Activated CD4-positive, alpha-beta T cell treated with anti-CD3 and anti-CD28 coated beads, Interleukin-2, amount 10 ng/mL, durations not matched to agents 24 days and 14 days (primary cell): ENCODE results near the gene ARPC4. TPM values are rescaled to one million over a fixed set of nuclear protein-coding genes. Genes with fewer than 3 reads are reported as not detected.
"Not testable (repeated sequence)": the region's sequence is repeated elsewhere in the genome, so short reads cannot be mapped to it uniquely, and the experiment has no call there.

Experiments
- DNase-seq: peaks from one replicate; pipeline ENCODE4 v3.0.0; 2022
- H3K27ac Mint-ChIP-seq: one replicate; pipeline ENCODE4 v1.8.0; 2022; ENCODE audit warnings: mild to moderate bottlenecking, mixed read lengths
- H3K27me3 Mint-ChIP-seq: one replicate; pipeline ENCODE4 v1.8.0; 2022; ENCODE audit warnings: mixed read lengths
- H3K36me3 Mint-ChIP-seq: one replicate; pipeline ENCODE4 v1.8.0; 2022; ENCODE audit warnings: low read depth, mild to moderate bottlenecking, mixed read lengths
- H3K4me1 Mint-ChIP-seq: one replicate; pipeline ENCODE4 v1.8.0; 2021; ENCODE audit warnings: mixed read lengths
- H3K4me3 Mint-ChIP-seq: one replicate; pipeline ENCODE4 v1.8.0; 2022; ENCODE audit warnings: mild to moderate bottlenecking, moderate library complexity, mixed read lengths
- H3K9me3 Mint-ChIP-seq: one replicate; pipeline ENCODE4 v1.8.0; 2021; ENCODE audit warnings: mixed read lengths
- intact Hi-C: fragments of 100-400 bp; cut with micrococcal nuclease; formaldehyde crosslinking; loops from one replicate; pipeline ENCODE4 v1.15.1; 2023
- total RNA-seq: library from RNA; stranded (reverse); gene quantifications from 2 replicates; pipeline ENCODE4 v1.2.3, GENCODE V29; 2022

The ARPC4 gene
- total RNA-seq, 1 donor from 2014 or later: 263 TPM

- Mint-ChIP-seq H3K4me1 (peaks cover 17% of the 10 kb centered on the region), H3K27me3 (peaks cover 27% of the 10 kb centered on the region)
- not testable (repeated sequence) for H3K9me3 Mint-ChIP-seq, H3K36me3 Mint-ChIP-seq, H3K27ac Mint-ChIP-seq, H3K4me3 Mint-ChIP-seq
- intact Hi-C loops: loop anchor here (10.0 kb wide), 2 partner anchors 176 to 396 kb away; partner anchors contain the start of genes FANCD2 and TATDN2
- DNase-seq: peak; percentile 70
These were observed 56.0 kb downstream of the ARPC4 start for GRCh38 chr3:9848860-9849259.

GRCh38 chr3:9851383-9851782 is 58.5 kb downstream of the ARPC4 start:
- H3K4me1 Mint-ChIP-seq, H3K36me3 Mint-ChIP-seq, intact Hi-C loops, H3K27ac Mint-ChIP-seq, H3K9me3 Mint-ChIP-seq, H3K4me3 Mint-ChIP-seq, DNase-seq: not testable (repeated sequence)
- H3K27me3 Mint-ChIP-seq: peaks cover 30% of the 10 kb centered on the region

GRCh38 chr3:9851926-9852325 is 59.0 kb downstream of the ARPC4 start:
- H3K9me3 Mint-ChIP-seq, DNase-seq, intact Hi-C loops, H3K36me3 Mint-ChIP-seq, H3K27ac Mint-ChIP-seq, H3K4me1 Mint-ChIP-seq, H3K4me3 Mint-ChIP-seq: not testable (repeated sequence)
- peaks cover 30% of the 10 kb centered on the region for H3K27me3 Mint-ChIP-seq

GRCh38 chr3:9852528-9852927 is 59.6 kb downstream of the ARPC4 start:
- intact Hi-C loops: no loop called here
- Mint-ChIP-seq H3K4me1 (peaks cover 9% of the 10 kb centered on the region), H3K9me3 (no peaks in the 10 kb centered on the region), H3K4me3 (no peak overlapping the region), H3K27me3 (peaks cover 30% of the 10 kb centered on the region), H3K36me3 (no peaks in the 10 kb centered on the region), H3K27ac (no peak overlapping the region)
- no peak for DNase-seq

- H3K36me3 Mint-ChIP-seq, intact Hi-C loops, DNase-seq, H3K4me1 Mint-ChIP-seq, H3K9me3 Mint-ChIP-seq, H3K4me3 Mint-ChIP-seq, H3K27ac Mint-ChIP-seq: not testable (repeated sequence)
- H3K27me3 Mint-ChIP-seq: peaks cover 30% of the 10 kb centered on the region
These were observed 61.5 kb downstream of the ARPC4 start for GRCh38 chr3:9854291-9854940.

- Mint-ChIP-seq H3K4me1 (peaks cover 6% of the 10 kb centered on the region), H3K36me3 (no peaks in the 10 kb centered on the region), H3K27ac (no peak overlapping the region), H3K27me3 (peaks cover 30% of the 10 kb centered on the region), H3K9me3 (no peaks in the 10 kb centered on the region), H3K4me3 (no peak overlapping the region)
- intact Hi-C loops: no loop called here
- no peak for DNase-seq
These were observed 62.7 kb downstream of the ARPC4 start for GRCh38 chr3:9855594-9855993.

Other genes starting within 250 kb of the ARPC4 start
- gene LHFPL4, start 239.3 kb upstream of the ARPC4 start, total RNA-seq: not detected in 2 replicates
- gene MTMR14, start 143.6 kb upstream of the ARPC4 start, total RNA-seq: 42.6 and 43.4 TPM in 2 replicates
- gene CPNE9, start 89.2 kb upstream of the ARPC4 start, total RNA-seq: 0.17 TPM in 1 of 2 replicates, not detected in the other
- 41.7 and 45.3 TPM in 2 replicates for gene BRPF1, start 61.3 kb upstream of the ARPC4 start, total RNA-seq
- 37.0 and 41.1 TPM in 2 replicates for gene OGG1, start 43.1 kb upstream of the ARPC4 start, total RNA-seq
- 81.0 and 83.7 TPM in 2 replicates for gene CAMK1, start 23.1 kb upstream of the ARPC4 start, total RNA-seq
- 63.4 and 64.6 TPM in 2 replicates for gene TADA3, start 609 bp upstream of the ARPC4 start, total RNA-seq
- gene TTLL3, start 17.2 kb downstream of the ARPC4 start, total RNA-seq: 33.2 and 37.7 TPM in 2 replicates
- 84.3 and 85.7 TPM in 2 replicates for gene RPUSD3, start 50.9 kb downstream of the ARPC4 start, total RNA-seq
- gene CIDEC, start 87.2 kb downstream of the ARPC4 start, total RNA-seq: not detected in 2 replicates
- gene JAGN1, start 97.5 kb downstream of the ARPC4 start, total RNA-seq: 39.5 and 41.0 TPM in 2 replicates
- 1.1 TPM in 2 replicates for gene IL17RE, start 109.8 kb downstream of the ARPC4 start, total RNA-seq
- gene IL17RC, start 124.0 kb downstream of the ARPC4 start, total RNA-seq: 0.28 and 0.42 TPM in 2 replicates
- gene CRELD1, start 140.8 kb downstream of the ARPC4 start, total RNA-seq: 22.7 and 23.4 TPM in 2 replicates
- 11.8 and 13.5 TPM in 2 replicates for gene PRRT3, start 159.3 kb downstream of the ARPC4 start, total RNA-seq
- 41.4 and 42.1 TPM in 2 replicates for gene EMC3, start 193.8 kb downstream of the ARPC4 start, total RNA-seq
- gene FANCD2, start 233.4 kb downstream of the ARPC4 start, total RNA-seq: 71.4 and 73.8 TPM in 2 replicates